SK-MEL-5 (cell line): ENCODE results near the gene C1QTNF7. TPM values are rescaled to one million over a fixed set of nuclear protein-coding genes. Genes with fewer than 3 reads are reported as not detected.

Source experiments
- DNase-seq: peaks from one replicate; pipeline ENCODE4 v3.0.0-alpha.2; 2016; ENCODE audit warnings: low read depth, low spot score
- in situ Hi-C: cut with HindIII; loops from 2 replicates; pipeline ENCODE4 v1.10.0; 2016; ENCODE audit warnings: low sequenced_read_pairs, high pct_unique_total_duplicates, low pct_unique_long_range_greater_than_20kb
- small RNA-seq, 2 experiments: library from RNA; depleted of rRNA; stranded (forward); fragments of <200 nt; gene quantifications; one replicate each; pipeline ENCODE3, GENCODE V24; 2014
- total RNA-seq: library from RNA; depleted of rRNA; stranded (reverse); fragments of >200 nt; shearing (Covaris generic); gene quantifications from 2 replicates; pipeline ENCODE4 v1.2.3, GENCODE V29; 2014; rRNA removed

C1QTNF7 gene
- total RNA-seq, 1 experiment from 2014 or later: not detected

DNA sequence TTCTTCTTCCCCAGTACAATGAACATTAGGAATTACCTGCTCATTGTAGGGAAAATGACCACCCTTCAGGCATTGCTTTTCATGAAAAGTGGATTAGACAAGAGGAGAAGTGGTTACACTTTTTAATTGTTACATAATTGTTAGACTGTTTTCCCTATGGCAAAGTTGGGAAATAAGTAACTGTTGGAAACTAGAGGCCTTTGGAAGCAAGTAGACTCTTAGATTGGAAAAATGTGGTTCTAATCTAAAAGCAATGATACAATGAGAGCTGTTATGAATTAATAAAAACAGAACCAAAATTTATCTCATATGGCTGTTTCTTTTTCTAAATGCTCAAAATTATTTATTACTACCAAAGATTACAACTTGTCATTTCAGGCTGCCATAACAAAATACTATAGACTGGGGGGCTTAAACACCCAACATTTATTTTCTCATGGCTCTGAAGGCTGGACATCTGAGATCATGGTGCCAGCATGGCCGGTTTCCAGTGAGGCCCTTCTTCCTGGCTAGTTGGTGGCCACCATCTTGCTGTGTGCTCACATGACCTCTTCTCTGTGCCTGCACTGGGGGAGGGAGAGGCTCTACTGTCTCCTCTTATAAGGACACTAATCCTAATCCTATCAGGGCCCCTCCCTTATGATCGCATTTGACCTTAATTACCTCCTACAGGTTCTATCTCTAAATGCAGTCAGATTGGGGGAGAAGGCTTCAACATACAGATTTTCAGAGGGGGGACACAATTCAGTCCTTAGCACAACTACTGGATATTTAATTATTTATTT is 54.3 kb downstream of the C1QTNF7 start:
- DNase-seq: no peak
- in situ Hi-C loops: no loop called here

DNA sequence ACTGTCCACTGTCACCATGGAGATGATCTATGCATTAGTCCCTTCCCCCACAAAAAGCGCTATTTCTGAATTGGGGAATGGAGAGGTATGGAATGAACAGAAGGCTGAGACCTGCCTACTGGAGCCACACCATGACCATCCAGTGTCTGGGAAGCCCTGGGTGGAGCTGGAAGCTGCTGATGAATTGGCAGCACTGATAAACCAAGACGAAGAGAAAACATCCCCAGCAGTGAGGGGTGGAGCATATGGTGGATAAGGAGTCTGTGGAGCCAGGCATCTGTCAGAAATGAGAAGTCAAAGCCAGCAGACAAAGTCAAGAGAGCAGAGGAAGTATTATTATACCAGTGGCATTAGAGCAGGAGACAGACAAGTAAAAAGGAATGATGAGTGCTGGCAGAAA is 55.0 kb downstream of the C1QTNF7 start:
- DNase-seq: no peak
- in situ Hi-C loops: no loop called here

DNA sequence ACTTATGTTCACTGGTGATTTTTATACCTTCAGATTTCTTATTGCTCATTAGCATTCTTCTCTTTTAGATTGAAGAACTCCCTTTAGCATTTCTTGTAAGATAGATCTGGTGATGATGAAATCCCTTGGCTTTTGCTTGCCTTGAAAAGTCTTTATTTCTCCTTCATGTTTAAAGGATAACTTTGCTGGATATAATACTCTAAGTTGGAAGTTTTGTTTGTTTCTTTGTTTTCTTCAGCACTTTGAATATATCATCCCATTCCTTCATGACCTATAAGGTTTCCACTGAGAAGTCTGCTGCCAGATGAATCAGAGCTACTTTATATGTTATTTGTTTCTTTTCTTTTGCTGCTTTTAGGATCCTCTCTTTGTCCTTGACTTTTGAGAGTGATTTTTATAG is 60.3 kb downstream of the C1QTNF7 start:
- in situ Hi-C loops: no loop called here
- no peak for DNase-seq

DNA sequence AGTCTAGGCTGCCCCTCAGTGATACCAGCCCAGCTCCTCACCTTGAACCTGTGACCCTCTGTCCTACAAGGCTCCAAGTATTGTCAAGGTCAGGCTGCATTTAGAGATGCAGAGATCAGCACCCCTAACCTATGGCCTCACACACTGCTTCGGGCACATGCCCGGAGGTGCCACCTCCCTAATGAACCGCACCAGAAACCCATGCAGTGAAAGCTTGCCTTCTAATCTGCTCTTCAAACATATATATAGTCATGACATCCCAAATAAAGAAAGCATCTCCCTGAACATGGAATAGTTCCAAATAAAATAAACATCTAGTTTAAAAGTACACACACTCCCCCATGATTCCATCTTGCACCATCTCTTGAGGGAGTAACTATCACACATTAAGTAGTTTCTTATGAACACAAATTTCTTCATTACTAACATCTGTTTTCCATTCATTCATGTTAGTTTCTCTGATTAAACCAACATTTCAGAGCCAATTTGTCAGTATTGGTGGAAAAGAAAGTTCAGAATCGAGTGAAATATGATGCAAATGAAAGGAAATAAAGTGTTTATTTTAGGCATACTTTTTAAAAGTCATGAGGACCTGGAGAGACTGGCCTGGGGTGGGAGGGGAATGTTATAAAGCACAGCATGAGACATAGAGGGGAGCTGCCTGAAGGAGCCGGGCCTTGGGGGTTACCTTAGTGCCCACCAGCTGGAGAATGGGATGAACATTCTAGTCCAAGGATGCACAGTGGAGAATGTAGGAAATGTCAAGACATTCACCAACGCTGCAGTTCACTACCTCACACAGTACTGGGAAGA is 61.0 kb downstream of the C1QTNF7 start:
- in situ Hi-C loops: no loop called here

DNA sequence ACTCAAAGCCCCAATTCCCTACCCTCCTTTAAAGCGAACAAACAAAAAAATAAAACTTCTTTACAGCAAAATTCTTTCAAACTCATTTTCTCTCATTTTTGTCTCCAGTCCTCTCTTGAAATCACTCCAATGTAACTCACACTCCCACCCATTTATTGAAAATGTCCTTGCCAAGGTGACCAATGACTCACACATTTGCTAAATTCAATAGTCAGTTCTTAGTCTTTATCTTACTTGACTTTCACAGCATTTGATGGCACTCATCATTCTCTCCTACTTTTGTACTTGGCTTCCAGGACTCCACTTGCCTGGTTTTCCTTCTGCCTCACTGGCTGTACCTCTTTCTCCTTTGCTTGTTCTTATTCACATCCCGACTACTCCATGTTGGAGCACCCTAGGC is 61.7 kb downstream of the C1QTNF7 start:
- in situ Hi-C loops: no loop called here

More for the DNA sequence above, 61.0 kb downstream of the C1QTNF7 start:
- no peak for DNase-seq

DNA sequence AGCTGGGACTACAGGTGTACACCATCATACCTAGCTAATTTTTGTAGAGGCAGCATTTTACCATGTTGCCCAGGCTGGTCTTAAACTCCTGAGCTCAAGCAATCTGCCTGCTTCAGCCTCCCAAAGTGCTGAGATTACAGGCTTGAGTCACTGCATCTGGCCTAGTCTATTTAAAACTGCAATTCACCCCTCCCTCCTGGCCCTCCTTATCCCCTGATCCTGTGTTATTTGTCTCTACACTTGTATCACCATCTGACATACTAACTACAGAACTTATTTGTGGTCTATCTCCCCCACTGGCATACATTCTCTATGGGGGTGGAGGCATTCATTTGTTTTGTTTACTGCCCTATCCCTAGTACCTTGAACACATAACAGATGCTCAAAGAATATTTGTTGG is 65.6 kb downstream of the C1QTNF7 start:
- in situ Hi-C loops: no loop called here

More for the DNA sequence above, 61.7 kb downstream of the C1QTNF7 start:
- no peak for DNase-seq

DNA sequence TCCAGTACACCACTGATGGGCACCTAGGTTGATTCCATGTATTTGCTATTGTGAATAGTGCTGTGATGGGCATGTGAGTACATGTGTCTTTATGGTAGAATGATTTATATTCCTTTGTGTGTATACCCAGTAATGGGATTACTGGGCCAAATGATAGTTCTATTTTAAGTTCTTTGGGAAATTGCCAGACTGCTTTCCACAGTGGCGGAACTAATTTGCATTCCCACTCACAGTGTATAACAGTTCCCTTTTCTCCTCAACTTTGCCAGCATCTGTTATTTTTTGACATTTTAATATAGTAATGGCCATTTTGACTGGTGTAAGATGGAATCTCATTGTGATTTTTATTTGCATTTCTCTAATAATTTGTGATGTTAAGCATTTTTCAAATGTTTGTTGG is 67.8 kb downstream of the C1QTNF7 start:
- no peak for DNase-seq
- in situ Hi-C loops: no loop called here

More for the DNA sequence above, 65.6 kb downstream of the C1QTNF7 start:
- no peak for DNase-seq

Small RNA genes within 50 kb of the gene (small RNA-seq; reads per million reads assigned to genes)
- 0 reads per million in 2 experiments for gene AC007016.1

Other genes with a start within 250 kb of the C1QTNF7 start
- gene CC2D2A, start 41.8 kb downstream of the C1QTNF7 start, total RNA-seq: 33.2 and 33.5 TPM in 2 replicates
- 44.9 and 48.4 TPM in 2 replicates for gene FBXL5, start 227.3 kb downstream of the C1QTNF7 start, total RNA-seq